Esophagus muscularis mucosa (tissue), 4 donors: ENCODE measurements around the gene CFAP161. TPM values are rescaled to one million over a fixed set of nuclear protein-coding genes. Genes with fewer than 3 reads are reported as not detected.
A peak's percentile ranks its signal among the peaks of the same experiment; 100 is the strongest.
"Not testable (repeated sequence)": the region's sequence is repeated elsewhere in the genome, so short reads cannot be mapped to it uniquely, and the experiment has no call there.

Experiments used
- DNase-seq: peaks from one replicate; pipeline ENCODE4 v3.0.0-alpha.2; 2017; ENCODE audit errors: extremely low spot score
- H3K27ac ChIP-seq, 4 donors: fragments of 200-600 bp; sonication (generic); replicated peaks in 1 of 4; 1 replicate in 3 of 4; 2 replicates in 1 of 4; pipeline ENCODE4 v1.5.1; 2016 to 2019; ENCODE audit warnings: mild to moderate bottlenecking in 1 of 4
- H3K27me3 ChIP-seq, 4 donors: fragments of 200-600 bp; sonication (generic); one replicate each; pipeline versions ENCODE4 v1.5.1 to v1.6.0; 2016 to 2019
- H3K36me3 ChIP-seq, 4 donors: fragments of 200-600 bp; sonication (generic); one replicate each; pipeline ENCODE4 v1.5.1; 2016 to 2019
- H3K4me1 ChIP-seq, 4 donors: fragments of 200-600 bp; sonication (generic); one replicate each; pipeline ENCODE4 v1.5.1; 2016 to 2019
- H3K4me3 ChIP-seq, 4 donors: fragments of 200-600 bp; sonication (generic); 1 replicate in 2 of 4; 2 replicates in 2 of 4; pipeline ENCODE4 v1.5.1; 2016 to 2019; ENCODE audit warnings: mild to moderate bottlenecking in 4 of 4, moderate library complexity in 1 of 4
- H3K9me3 ChIP-seq, 4 donors: fragments of 200-600 bp; sonication (generic); 1 replicate in 3 of 4; 2 replicates in 1 of 4; pipeline ENCODE4 v1.5.1; 2016 to 2019
- EP300 ChIP-seq: sonication (generic); formaldehyde crosslinking; IDR thresholded peaks from one replicate; pipeline ENCODE4 v1.6.1; 2017; ENCODE audit warnings: antibody characterized with exemption
- POLR2A ChIP-seq: fragments of 450-650 bp; IDR thresholded peaks from one replicate; pipeline ENCODE4 v1.6.1; 2017; ENCODE audit warnings: antibody characterized with exemption, moderate library complexity, mild to moderate bottlenecking, low read depth
- POLR2AphosphoS5 ChIP-seq, 2 donors: sonication (generic); formaldehyde crosslinking; IDR thresholded peaks; one replicate each; pipeline ENCODE4 v1.6.1; 2017; ENCODE audit warnings: antibody characterized with exemption in 2 of 2
- WGBS: methylation state at CpG from one replicate; pipeline ENCODE4 v1.1.5; 2018; 5-methylcytosine and 5-hydroxymethylcytosine counted together
- intact Hi-C: fragments of 100-400 bp; cut with DNase I; formaldehyde crosslinking; loops from one replicate; pipeline ENCODE4 v1.15.1; 2023
- total RNA-seq, 4 donors: library from RNA; depleted of rRNA; stranded (reverse); fragments of >200 nt; gene quantifications; one replicate each; pipeline versions ENCODE4 v1.1.0 to v1.2.1, GENCODE V29; 2016
- TF ChIP-seq, protein P1 (sequence below), 3 experiments: fragments of 200-600 bp in 2 of 3; fragments of 450-650 bp in 1 of 3; sonication (generic) in 2 of 3; IDR thresholded peaks; one replicate each; pipeline ENCODE4 v1.5.1; 2017 to 2019; ENCODE audit warnings: antibody characterized with exemption in 3 of 3, mild to moderate bottlenecking in 2 of 3, moderate library complexity in 1 of 3

The CFAP161 gene
- total RNA-seq, 4 donors from 2014 or later = 0.66 to 0.71 TPM; not detected in 2

GRCh38 chr15:81117136-81117535, 16.9 kb upstream of the CFAP161 start:
- DNase-seq = no peak
- Histone ChIP-seq H3K4me3 (no peak overlapping the region), H3K27me3 (peaks cover 0 to 31% (median 6%) of the 10 kb centered on the region in 4 donors), H3K4me1 (peaks cover 0 to 5% (median 4%) of the 10 kb centered on the region in 4 donors), H3K36me3 (no peaks in the 10 kb centered on the region), H3K9me3 (no peaks in the 10 kb centered on the region), H3K27ac (no peak overlapping the region)
- TF ChIP-seq POLR2AphosphoS5 (IDR thresholded peaks at IDR 0.05) = no peak
- TF ChIP-seq, protein P1, sequence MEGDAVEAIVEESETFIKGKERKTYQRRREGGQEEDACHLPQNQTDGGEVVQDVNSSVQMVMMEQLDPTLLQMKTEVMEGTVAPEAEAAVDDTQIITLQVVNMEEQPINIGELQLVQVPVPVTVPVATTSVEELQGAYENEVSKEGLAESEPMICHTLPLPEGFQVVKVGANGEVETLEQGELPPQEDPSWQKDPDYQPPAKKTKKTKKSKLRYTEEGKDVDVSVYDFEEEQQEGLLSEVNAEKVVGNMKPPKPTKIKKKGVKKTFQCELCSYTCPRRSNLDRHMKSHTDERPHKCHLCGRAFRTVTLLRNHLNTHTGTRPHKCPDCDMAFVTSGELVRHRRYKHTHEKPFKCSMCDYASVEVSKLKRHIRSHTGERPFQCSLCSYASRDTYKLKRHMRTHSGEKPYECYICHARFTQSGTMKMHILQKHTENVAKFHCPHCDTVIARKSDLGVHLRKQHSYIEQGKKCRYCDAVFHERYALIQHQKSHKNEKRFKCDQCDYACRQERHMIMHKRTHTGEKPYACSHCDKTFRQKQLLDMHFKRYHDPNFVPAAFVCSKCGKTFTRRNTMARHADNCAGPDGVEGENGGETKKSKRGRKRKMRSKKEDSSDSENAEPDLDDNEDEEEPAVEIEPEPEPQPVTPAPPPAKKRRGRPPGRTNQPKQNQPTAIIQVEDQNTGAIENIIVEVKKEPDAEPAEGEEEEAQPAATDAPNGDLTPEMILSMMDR (IDR thresholded peaks at IDR 0.05) = no peak
- TF ChIP-seq EP300 = no peak
- TF ChIP-seq POLR2A = no peak
- intact Hi-C loops = no loop called here
- WGBS = 90% methylated on average over 3 of the region's 3 CpGs

DNA sequence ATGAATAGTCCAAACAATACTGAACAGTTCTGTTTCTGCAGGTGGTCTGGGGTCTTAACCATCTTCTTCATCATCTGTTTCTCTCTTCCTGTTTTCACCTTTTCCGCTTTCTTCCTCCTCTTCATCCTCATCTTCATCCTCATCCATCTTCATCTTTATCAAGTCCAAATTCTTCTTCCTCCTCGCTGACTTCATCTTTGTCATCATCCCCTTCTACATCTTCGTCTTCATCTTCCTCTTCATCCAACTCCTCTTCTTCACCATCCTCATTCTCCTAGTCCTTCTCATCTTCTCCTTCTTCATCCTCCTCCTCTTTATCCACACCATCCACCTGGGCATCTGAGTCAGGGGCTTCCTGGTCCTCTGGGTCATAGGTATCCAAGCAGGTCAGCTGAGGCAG, 16.5 kb upstream of the CFAP161 start:
- TF ChIP-seq POLR2A = no peak
- TF ChIP-seq EP300 = no peak
- TF ChIP-seq POLR2AphosphoS5 (IDR thresholded peaks at IDR 0.05) = no peak
- TF ChIP-seq, protein P1 (IDR thresholded peaks at IDR 0.05) = no peak
- peaks cover 0 to 33% (median 6%) of the 10 kb centered on the region in 4 donors for H3K27me3 ChIP-seq
- H3K36me3 ChIP-seq = no peaks in the 10 kb centered on the region
- no peak for DNase-seq
- intact Hi-C loops = no loop called here
- H3K9me3 ChIP-seq = no peaks in the 10 kb centered on the region
- 81% methylated on average over 3 of the region's 3 CpGs for WGBS
- H3K4me3 ChIP-seq = no peak overlapping the region
- H3K27ac ChIP-seq = no peak overlapping the region
- peaks cover 0 to 5% (median 4%) of the 10 kb centered on the region in 4 donors for H3K4me1 ChIP-seq

DNA sequence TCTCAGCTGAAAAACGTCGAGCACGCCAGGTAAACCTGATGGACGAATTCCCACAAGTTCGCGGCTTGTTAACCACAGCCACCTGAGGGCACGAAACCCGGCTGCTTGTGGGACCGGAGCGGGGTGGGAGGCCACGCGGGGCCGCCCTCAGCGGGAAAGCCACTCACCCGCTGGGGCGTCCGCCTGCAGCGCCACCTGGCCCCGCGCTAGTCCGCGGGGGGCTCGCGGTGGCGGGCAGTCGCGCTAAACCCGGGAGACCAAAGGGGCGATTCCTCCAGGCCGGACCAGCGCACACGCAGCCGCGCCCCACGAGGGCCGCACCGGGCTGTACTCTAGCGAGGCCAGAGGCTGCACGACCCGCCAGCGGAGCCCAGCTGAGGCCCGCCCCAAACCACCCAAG, 15.7 kb upstream of the CFAP161 start:
- TF ChIP-seq POLR2A (no peak), EP300 (no peak), POLR2AphosphoS5 (IDR thresholded peaks at IDR 0.05) (no peak)
- TF ChIP-seq, protein P1 (IDR thresholded peaks at IDR 0.05) = no peak
- H3K4me3 ChIP-seq = peak overlapping the region in 2 of 4 donors; percentile 5 to 13
- no peaks in the 10 kb centered on the region for H3K9me3 ChIP-seq
- peaks cover 0 to 5% (median 4%) of the 10 kb centered on the region in 4 donors for H3K4me1 ChIP-seq
- no peak for DNase-seq
- no peaks in the 10 kb centered on the region for H3K36me3 ChIP-seq
- H3K27ac ChIP-seq = no peak overlapping the region
- H3K27me3 ChIP-seq = peaks cover 0 to 33% (median 6%) of the 10 kb centered on the region in 4 donors
- intact Hi-C loops = no loop called here
- 61% methylated on average over 15 of the region's 42 CpGs for WGBS

DNA sequence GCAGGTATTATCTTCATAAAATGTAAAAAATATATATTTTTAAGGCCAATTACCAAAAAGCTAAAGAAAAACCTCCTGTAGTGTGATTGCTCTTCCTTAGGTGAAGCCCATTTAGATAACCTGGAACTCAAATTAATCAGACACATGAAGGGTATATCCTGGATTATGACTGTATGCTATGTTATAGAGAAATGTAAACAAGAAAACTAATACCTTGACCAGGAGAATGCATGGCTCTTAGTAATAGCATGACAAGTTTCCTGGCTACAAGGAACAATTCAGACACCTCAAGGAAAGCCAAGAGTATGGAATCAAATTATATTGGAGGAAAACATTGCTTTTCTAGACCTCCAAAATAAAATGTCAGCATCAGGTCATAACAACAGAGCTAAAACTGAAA, 14.0 kb upstream of the CFAP161 start:
- intact Hi-C loops = no loop called here
- H3K4me3 ChIP-seq = no peak overlapping the region
- DNase-seq = no peak
- no peak overlapping the region for H3K27ac ChIP-seq
- H3K4me1 ChIP-seq = peaks cover 0 to 5% (median 4%) of the 10 kb centered on the region in 4 donors
- no peaks in the 10 kb centered on the region for H3K9me3 ChIP-seq
- TF ChIP-seq POLR2AphosphoS5 (IDR thresholded peaks at IDR 0.05) = no peak
- no peak for TF ChIP-seq POLR2A
- TF ChIP-seq EP300 = no peak
- TF ChIP-seq, protein P1 (IDR thresholded peaks at IDR 0.05) = no peak
- peaks cover 0 to 32% (median 6%) of the 10 kb centered on the region in 4 donors for H3K27me3 ChIP-seq
- no peaks in the 10 kb centered on the region for H3K36me3 ChIP-seq

DNA sequence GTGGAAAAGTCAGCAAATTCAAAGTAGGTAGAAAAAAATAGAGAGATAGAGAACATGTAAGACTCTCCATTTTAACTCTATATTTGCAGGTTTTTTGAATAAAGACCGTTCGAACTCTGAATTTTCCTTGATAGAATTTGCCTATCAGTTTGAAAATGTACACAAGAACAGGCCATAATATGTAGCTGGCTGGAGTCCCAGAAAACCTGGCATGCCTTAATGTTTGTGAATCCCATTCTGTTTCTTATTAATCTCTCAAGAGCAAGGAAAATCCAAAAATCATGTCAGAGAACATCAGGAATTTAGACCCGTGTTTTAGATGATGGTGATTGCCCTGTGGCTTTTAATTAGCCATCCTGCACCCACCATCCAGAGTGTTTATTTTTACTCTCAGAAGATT, 7.2 kb upstream of the CFAP161 start:
- Histone ChIP-seq H3K27ac (no peak overlapping the region), H3K9me3 (no peaks in the 10 kb centered on the region), H3K4me3 (no peak overlapping the region), H3K27me3 (peaks cover 0 to 27% (median 0%) of the 10 kb centered on the region in 4 donors), H3K36me3 (no peaks in the 10 kb centered on the region), H3K4me1 (no peaks in the 10 kb centered on the region)
- TF ChIP-seq, protein P1 (IDR thresholded peaks at IDR 0.05) = no peak
- TF ChIP-seq EP300 (no peak), POLR2A (no peak), POLR2AphosphoS5 (IDR thresholded peaks at IDR 0.05) (no peak)
- intact Hi-C loops = no loop called here
- WGBS = 56% methylated on average over 3 of the region's 3 CpGs
- DNase-seq = no peak

DNA sequence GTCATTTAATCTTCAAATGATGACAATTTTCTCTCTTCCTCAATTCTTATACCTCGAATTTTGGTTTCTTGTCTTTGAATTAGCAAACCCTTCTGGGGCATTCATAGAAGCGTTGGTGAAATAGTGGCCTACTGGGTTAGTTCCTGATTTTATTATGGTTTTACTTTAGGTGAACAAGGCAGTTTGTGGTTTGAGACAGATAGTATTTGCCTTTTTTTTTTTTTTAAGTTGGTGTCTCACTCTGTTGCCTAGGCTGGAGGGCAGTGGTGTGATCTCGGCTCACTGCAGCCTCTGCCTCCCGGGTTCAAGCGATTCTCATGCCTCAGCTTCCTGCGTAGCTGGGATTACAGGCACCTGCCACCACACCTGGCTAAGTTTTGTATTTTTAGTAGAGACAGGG, 7.4 kb downstream of the CFAP161 start:
- intact Hi-C loops = not testable (repeated sequence)

More for the DNA sequence above, 7.4 kb downstream of the CFAP161 start:
- H3K36me3 ChIP-seq, H3K4me3 ChIP-seq, DNase-seq, H3K9me3 ChIP-seq, H3K27ac ChIP-seq, H3K4me1 ChIP-seq: not testable (repeated sequence)
- 83% methylated on average over 6 of the region's 6 CpGs for WGBS
- H3K27me3 ChIP-seq = peaks cover 0 to 20% (median 0%) of the 10 kb centered on the region in 4 donors
